Inferior parietal cortex (tissue), 1 donor: ENCODE results near the gene ADGRD1.

Experiments used
- DNase-seq: peaks from one replicate; pipeline ENCODE4 v3.0.0-alpha.2; 2016; ENCODE audit errors: extremely low spot score

Gene ADGRD1

GRCh38 chr12:131135786-131136538 is 182.3 kb downstream of the ADGRD1 start:
- no peak for DNase-seq

GRCh38 chr12:131136539-131136872 is 182.8 kb downstream of the ADGRD1 start:
- DNase-seq: no peak

GRCh38 chr12:131137009-131137835 is 183.5 kb downstream of the ADGRD1 start:
- no peak for DNase-seq

DNA sequence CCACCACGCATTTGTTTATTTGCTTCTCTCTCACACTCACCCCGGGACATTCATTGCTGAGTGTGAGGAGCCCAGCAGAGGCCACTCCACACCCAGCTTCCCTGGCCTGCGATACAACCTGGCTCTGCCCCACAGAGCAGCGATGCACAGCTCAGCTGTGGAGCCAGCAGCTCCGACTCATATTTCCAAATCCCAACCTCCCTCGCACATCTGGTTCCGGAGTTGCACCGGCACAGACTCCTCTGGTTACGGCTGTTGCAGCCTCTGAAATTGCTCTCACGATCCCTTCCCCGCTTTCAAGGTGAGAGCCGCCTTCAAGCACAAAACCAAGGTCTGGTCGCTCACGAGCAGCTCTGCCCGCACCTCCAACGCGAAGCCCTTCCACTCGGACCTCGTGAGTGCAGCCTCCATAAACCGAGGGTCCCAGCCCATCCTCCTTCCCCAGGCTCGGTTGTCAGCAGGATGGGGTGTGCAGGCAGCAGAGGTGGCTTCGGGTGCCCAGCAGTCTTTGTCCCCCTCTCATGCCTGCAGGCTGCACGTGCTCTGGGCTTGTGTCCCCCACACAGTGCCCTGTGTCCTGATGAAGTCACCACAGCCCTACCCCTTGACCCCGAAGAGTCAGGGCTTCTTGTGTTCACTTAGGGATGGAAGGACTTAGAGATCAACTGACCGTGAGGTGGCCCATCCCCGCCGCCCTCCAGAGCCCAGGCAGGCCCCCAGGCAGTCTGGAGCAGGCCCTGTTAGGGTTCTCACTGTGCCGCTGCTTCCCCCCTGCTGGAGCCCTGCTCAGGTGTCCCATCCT is 184.3 kb downstream of the ADGRD1 start:
- DNase-seq: no peak

GRCh38 chr12:131138638-131139362 is 185.1 kb downstream of the ADGRD1 start:
- DNase-seq: no peak

- DNase-seq: no peak
Observed at GRCh38 chr12:131139363-131140068, 185.8 kb downstream of the ADGRD1 start.

- no peak for DNase-seq
Observed at GRCh38 chr12:131140069-131140435, 186.3 kb downstream of the ADGRD1 start.

DNA sequence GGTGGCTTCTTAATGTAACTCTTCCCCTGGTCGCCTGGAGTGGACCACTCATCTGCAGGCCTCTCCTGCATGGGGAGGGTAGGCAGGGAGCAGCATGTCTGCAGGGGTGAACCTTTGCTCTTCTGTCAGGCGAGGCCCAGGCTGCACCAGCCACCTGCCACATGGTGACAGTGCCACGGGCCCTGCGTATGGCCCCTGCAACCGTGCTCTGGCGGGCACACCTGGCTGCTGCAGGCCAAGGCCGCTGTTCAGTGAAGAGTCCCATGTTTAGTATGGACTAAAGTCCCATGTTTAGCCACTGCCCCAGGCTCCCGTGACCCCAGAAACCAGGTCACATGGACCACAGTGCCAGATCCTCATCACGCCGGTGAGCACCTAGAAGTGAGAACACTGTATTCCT is 187.0 kb downstream of the ADGRD1 start:
- DNase-seq: no peak

GRCh38 chr12:131141514-131141913 is 187.8 kb downstream of the ADGRD1 start:
- DNase-seq: no peak

DNA sequence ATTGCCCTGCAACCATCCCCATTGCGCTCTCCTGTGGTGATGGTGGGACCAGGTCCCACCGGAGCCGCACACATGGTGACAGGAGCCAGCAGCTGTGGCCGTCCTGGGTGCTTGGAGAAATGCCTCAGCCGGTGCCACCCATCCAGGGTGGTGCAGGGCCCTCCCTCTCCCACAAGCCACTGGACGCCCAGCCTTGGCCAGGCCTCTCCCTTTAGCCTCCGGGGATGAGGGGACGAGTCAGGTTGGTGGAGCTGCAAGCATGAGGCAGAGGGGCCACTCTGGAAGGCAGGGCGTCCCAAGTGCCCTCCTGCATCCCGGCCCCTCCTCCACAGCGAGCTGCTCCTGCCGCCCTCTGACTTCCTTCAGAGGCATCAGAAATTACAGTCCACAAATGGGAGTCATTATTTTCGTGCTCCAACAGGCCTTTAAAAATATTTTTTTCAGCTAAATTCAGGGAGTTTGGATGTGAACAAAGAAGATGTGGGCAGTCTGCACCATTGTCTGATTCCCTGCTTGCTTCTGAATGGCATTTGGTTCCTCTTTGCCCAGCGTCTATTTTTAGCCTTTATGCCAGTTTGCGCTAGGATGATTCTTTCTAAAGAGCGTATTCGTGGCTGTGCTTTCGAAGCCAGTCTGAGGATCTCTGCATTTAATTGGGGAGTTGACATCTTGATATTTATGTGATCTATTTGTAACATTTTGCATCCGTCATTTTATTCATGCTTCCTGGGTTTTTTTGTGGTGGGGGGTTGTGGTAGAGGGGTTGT is 189.4 kb downstream of the ADGRD1 start:
- peak; percentile 45 for DNase-seq

- peak; percentile 24 for DNase-seq
Observed at GRCh38 chr12:131146173-131146675, 192.5 kb downstream of the ADGRD1 start.

GRCh38 chr12:131147293-131147692 is 193.6 kb downstream of the ADGRD1 start:
- no peak for DNase-seq

- DNase-seq: no peak
Observed at GRCh38 chr12:131147894-131148293, 194.2 kb downstream of the ADGRD1 start.

GRCh38 chr12:131151558-131152345 is 198.0 kb downstream of the ADGRD1 start:
- no peak for DNase-seq

DNA sequence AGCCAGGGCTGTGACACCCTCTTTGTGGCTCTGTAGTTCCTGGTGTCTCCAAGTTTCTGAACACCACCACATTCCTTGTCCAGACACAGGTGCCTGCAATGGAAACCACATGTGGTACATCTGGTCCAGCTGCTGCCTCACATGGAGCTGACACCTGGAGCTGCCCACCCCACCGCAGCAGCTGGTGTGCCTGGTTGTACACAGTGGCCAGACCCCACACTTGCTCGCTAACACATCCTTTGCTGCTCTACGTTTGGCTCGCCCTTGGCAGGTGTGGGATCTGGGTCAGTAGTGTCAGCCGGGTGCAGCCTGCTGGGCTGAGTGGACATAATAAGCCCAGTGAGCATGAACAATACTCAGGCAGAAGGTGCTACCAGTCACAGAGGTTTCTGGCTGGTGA is 198.9 kb downstream of the ADGRD1 start:
- no peak for DNase-seq

- no peak for DNase-seq
Observed at GRCh38 chr12:131153016-131153415, 199.3 kb downstream of the ADGRD1 start.

GRCh38 chr12:131153956-131154355 is 200.2 kb downstream of the ADGRD1 start:
- DNase-seq: no peak

GRCh38 chr12:131155131-131155530 is 201.4 kb downstream of the ADGRD1 start:
- no peak for DNase-seq

GRCh38 chr12:131157743-131158142 is 204.0 kb downstream of the ADGRD1 start:
- DNase-seq: no peak
